NOMO-1 (cell line): ENCODE results near the gene GALNT18.

Experiments
- DNase-seq, 2 experiments: peaks; one replicate each; lab custom pipeline; 2025; ENCODE audit not compliant: unreplicated experiment in 2 of 2; lab: John Stamatoyannopoulos, UW

GALNT18 gene

GRCh38 chr11:11444027-11444803 is 177.6 kb downstream of the GALNT18 start:
- no peak for DNase-seq

DNA sequence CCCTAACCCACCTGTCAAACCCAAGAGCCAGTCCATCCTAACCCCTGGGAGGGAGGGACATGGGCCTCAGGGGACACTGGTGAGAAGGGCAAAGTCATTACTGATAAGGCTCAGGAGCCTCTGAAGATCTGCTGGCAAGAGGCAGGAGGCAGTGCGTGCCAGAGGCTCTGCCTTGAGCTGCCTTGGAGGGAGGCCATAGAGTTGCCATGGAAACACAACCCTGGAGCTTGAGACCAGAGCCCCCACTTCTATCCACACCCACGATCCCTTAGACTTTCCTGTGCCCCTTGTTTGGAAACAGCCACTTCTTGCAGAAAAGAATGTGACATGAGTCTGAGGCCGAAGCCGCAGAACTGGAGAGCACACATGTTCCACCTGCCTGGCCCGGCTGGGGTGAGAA is 179.0 kb downstream of the GALNT18 start:
- DNase-seq, result no peak

GRCh38 chr11:11441516-11441915 is 180.3 kb downstream of the GALNT18 start:
- no peak for DNase-seq

DNA sequence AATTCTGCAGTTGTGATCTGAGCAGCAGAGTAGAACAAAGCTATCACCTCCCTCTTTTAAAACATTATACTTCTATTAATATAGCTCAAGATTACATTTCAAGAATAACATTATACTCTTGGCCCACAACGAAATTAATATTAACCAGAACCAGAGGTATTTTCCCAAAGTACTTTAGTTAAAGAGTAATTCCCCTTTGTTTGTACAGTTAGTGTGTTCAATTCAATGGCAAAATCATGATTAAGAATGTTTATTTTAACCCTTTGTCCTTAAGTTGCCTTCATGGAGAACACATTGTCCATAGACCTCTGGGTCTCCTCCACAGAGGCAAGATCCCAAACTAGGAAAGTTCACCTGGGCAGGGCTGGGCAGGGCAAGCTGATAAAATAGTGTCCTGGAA is 180.7 kb downstream of the GALNT18 start:
- DNase-seq, result no peak

GRCh38 chr11:11440144-11440543 is 181.7 kb downstream of the GALNT18 start:
- no peak for DNase-seq

GRCh38 chr11:11439591-11439990 is 182.2 kb downstream of the GALNT18 start:
- no peak for DNase-seq

- DNase-seq, result no peak
Observed at GRCh38 chr11:11436715-11437313, 185.0 kb downstream of the GALNT18 start.

GRCh38 chr11:11435635-11436034 is 186.2 kb downstream of the GALNT18 start:
- no peak for DNase-seq

GRCh38 chr11:11433960-11434359 is 187.8 kb downstream of the GALNT18 start:
- no peak for DNase-seq

- no peak for DNase-seq
Observed at GRCh38 chr11:11432621-11433319, 189.0 kb downstream of the GALNT18 start.

GRCh38 chr11:11430431-11430830 is 191.4 kb downstream of the GALNT18 start:
- no peak for DNase-seq

DNA sequence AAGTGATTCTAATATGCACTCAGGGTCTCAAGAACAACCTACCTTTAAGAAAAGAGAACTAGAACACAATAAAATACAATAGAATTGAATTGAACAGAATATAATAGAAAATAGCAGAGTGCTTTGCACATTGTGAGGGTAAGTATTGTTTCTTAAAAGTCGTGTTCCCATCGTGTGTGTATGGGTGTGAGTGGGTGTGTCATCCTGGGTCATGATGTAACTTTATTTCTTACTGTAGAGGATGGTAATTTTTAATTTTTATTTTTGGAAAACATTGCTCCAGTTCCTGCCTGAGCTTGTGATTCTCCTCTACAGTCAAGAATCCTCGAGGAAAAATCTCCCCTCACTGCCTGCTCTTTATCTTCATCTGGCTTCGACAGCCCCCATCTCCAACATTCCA is 193.1 kb downstream of the GALNT18 start:
- no peak for DNase-seq

GRCh38 chr11:11427542-11427941 is 194.3 kb downstream of the GALNT18 start:
- DNase-seq, result no peak

GRCh38 chr11:11427140-11427539 is 194.7 kb downstream of the GALNT18 start:
- no peak for DNase-seq

DNA sequence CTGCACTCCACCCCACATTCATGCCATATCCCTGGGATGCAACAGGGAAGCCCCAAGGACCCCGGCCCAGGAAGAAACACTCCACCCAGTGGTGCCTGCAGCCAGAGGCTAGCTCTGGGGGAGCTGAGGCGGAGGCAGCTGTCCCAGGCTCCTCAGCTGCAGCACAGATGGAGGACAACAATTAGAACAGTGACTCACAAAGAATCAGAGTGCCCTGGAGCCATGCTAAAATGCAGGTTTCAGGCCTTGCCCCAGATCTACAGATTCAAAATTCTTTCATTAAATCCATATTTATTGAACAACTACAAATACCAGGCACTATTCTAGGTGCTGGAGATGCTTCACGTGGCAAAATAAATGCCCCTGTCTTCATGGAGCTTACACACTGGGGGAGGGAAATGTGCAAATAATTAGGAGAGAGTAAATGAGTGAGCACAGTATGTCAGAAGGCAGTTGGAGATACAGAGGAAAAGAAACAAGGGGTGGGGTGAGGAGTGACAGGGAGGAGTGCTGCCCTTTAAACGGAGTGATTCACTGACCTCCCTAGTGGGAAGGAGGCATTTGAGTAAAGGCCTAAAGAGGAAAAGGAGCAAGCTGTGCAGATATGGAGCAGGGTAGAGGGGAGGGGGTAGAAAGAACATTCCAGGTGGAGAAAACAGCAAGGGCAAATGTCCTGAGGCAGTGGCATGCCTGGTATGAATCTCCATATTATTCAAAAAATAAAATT is 195.4 kb downstream of the GALNT18 start:
- no peak for DNase-seq

DNA sequence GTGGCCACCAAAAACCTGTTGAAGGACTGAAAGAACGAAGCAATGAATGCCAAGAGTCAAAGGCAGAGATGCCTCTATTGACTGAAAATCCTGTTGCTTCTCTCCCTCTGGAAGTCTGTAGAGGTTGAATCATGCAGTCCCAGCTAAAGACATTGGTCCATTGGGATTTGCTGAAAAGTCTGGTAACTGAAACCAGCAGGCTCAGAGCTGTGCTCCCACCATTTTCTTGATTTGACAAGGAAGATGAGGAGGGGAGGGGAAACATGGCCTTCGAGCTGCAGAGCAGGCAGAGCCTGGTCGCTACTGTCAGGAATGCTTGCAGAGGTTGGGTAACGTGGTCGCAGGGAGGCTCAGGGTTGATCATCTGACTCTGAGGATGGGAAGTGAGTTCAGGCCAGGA is 196.0 kb downstream of the GALNT18 start:
- DNase-seq, result no peak

DNA sequence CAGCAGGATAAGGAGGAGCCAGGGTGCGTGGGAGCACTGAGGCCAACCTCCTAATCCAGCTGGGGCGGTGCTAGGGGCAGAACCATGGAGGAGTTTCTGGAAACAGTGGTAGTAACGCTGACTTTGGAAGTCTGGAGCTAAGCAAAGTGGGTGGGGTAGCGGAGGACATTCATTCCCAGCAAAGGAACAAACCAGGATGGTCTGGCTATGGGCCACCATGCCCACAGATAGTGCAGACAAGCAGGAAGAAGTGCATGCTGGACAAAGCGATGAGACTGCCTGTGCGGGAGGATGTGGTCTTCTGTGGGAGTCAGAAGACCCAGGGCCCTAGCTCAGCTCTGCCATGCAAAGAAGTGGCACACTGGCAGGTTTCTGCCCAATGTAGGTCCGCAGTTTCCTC is 197.1 kb downstream of the GALNT18 start:
- no peak for DNase-seq

DNA sequence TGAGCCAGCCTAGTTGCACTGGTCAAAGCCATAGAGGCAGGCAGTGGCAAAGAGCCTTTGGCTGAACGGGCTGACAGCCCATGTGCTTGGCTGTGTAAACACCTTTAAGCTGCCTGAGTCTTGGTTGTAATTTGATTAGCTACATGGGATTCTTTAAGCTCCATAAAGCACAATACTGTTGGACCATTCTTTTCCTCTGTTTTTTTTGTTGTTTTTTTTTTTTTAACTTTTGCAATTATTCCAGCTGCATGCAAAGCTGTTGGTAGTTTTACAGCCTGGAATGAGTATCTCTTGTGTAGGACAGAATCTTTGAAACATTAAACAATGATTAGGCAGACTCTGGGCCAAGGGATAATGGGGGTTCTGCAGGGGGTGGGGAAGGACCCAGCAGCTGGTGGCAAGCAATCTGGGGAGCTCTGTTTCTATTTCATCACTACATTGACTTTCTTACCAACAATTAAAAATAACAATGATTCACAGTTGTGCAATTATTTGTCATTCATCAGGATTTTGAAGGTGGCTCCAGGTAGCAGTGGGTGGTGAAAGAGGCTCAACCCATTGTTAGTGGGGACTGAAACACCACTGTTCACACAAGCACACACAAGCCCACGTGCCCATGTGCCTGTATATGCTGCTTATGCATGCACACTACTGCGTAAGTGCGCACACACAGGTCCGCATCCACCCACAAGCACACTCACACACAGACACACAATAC is 199.2 kb downstream of the GALNT18 start:
- no peak for DNase-seq

DNA sequence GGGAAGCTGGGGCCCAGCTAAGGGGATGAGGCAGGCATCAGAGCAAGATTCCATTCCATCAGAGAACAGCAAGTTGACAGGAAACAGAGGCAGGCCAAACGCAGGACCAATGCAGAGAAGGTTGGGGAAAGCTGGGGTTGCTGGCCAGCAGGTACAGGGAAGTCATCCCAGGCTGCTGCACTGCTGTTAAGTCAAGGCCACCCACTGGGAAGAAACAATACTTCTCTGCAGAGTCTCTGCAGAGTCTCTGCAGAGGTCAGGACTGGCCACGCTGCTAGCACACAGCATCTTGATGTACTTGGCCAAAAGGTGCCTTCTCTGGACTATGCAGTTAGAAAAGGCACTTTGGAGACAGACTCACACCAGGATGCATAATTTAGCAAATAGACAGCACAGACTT is 200.3 kb downstream of the GALNT18 start:
- no peak for DNase-seq

DNA sequence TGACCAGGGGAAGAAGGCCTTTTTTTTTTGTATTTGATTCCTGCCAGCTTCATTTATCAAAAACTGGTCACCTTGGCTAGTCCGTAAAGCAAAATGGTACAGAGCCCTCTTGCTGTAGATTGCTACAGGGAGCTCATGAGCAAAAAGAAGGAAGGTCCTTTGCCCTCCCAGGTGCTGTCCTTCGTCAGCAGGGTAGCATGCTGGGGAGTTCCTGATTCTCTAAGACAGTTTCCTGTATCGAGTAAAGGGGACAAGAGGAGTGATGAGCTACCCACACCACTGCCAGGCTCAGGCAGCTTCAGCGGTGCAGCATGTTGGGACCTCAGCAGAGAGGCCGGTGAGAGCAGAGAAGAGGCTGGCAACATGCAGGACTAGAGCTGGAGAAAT is 200.9 kb downstream of the GALNT18 start:
- no peak for DNase-seq
